ENCODE measurements around the gene BROX.
"Not testable (repeated sequence)": the region's sequence is repeated elsewhere in the genome, so short reads cannot be mapped to it uniquely, and the experiment has no call there.

The BROX gene

GRCh38 chr1:222712253-222713090, at the start of gene BROX, which contains the start of gene AIDA:
BROX (plus strand) TSS chr1:222712564; CDS start chr1:222715700, 3,136 bp downstream.
AIDA (minus strand) TSS chr1:222712491; CDS start chr1:222712317, 174 bp downstream.
- DNase-seq = peak; percentile 99

GRCh38 chr1:222663431-222663934, 48.9 kb upstream of the BROX start:
- no peak for DNase-seq

GRCh38 chr1:222665964-222666363, 46.4 kb upstream of the BROX start:
- no peak for DNase-seq

GRCh38 chr1:222668184-222668583, 44.2 kb upstream of the BROX start:
- DNase-seq = not testable (repeated sequence)

GRCh38 chr1:222669107-222669506, 43.3 kb upstream of the BROX start:
- DNase-seq = not testable (repeated sequence)

GRCh38 chr1:222670110-222670509, 42.3 kb upstream of the BROX start:
- no peak for DNase-seq

GRCh38 chr1:222680080-222680479, 32.3 kb upstream of the BROX start:
- no peak for DNase-seq

- DNase-seq = no peak
Measured at GRCh38 chr1:222691016-222691415, 21.3 kb upstream of the BROX start.

- DNase-seq = no peak
Measured at GRCh38 chr1:222694927-222695326, 17.4 kb upstream of the BROX start.

GRCh38 chr1:222696741-222697140, 15.6 kb upstream of the BROX start:
- DNase-seq = no peak

GRCh38 chr1:222697203-222697602, 15.2 kb upstream of the BROX start:
- no peak for DNase-seq

- no peak for DNase-seq
Measured at GRCh38 chr1:222697826-222698225, 14.5 kb upstream of the BROX start.

- no peak for DNase-seq
Measured at GRCh38 chr1:222702210-222702609, 10.2 kb upstream of the BROX start.

- no peak for DNase-seq
Measured at GRCh38 chr1:222704260-222704659, 8.1 kb upstream of the BROX start.

- DNase-seq = no peak
Measured at GRCh38 chr1:222706815-222707214, 5.5 kb upstream of the BROX start.

GRCh38 chr1:222709700-222710153, 2.6 kb upstream of the BROX start:
- no peak for DNase-seq

- DNase-seq = peak; percentile 82
Measured at GRCh38 chr1:222711319-222712252, 778 bp upstream of the BROX start.

GRCh38 chr1:222713091-222713961, 962 bp downstream of the BROX start:
- DNase-seq = peak; percentile 94

GRCh38 chr1:222716393-222716792, 4.0 kb downstream of the BROX start:
- no peak for DNase-seq

- DNase-seq = no peak
Measured at GRCh38 chr1:222728746-222729145, 16.4 kb downstream of the BROX start.

GRCh38 chr1:222730866-222731265, 18.5 kb downstream of the BROX start:
- DNase-seq = no peak
